Stimulated activated CD8-positive, alpha-beta memory T cell treated with anti-CD3 and anti-CD28 coated beads, Interleukin-12 subunit alpha, Interleukin-12 subunit beta, amount 100 ng/mL, for 24 hours (primary cell): Measurements from ENCODE around the gene ADAD2.

Experiments used
- DNase-seq: peaks from one replicate; pipeline ENCODE4 v3.0.0-alpha.2; 2020; ENCODE audit errors: extremely low read depth

The ADAD2 gene

GRCh38 chr16:84190731-84191388 lies at the start of gene ADAD2:
Gene ADAD2 (plus strand): TSS chr16:84191157. CDS start chr16:84191231, 74 bp downstream.
- no peak for DNase-seq

- no peak for DNase-seq
Observed at GRCh38 chr16:84143081-84143480, 47.9 kb upstream of the ADAD2 start.

- DNase-seq, result no peak
Observed at GRCh38 chr16:84143784-84144199, 47.2 kb upstream of the ADAD2 start.

- DNase-seq, result no peak
Observed at GRCh38 chr16:84144209-84144858, 46.6 kb upstream of the ADAD2 start.

- peak; percentile 83 for DNase-seq
Observed at GRCh38 chr16:84144859-84145639, 45.9 kb upstream of the ADAD2 start, which contains the start of the genes DNAAF1 and HSDL1. Gene DNAAF1 (plus strand): TSS chr16:84145308. CDS start chr16:84145441, 133 bp downstream. Gene HSDL1 (minus strand): TSS chr16:84145177. CDS start chr16:84131321, 13,856 bp downstream.

- DNase-seq, result no peak
Observed at GRCh38 chr16:84150926-84151325, 40.0 kb upstream of the ADAD2 start.

- no peak for DNase-seq
Observed at GRCh38 chr16:84153660-84154214, 37.2 kb upstream of the ADAD2 start.

- DNase-seq, result no peak
Observed at GRCh38 chr16:84155226-84155625, 35.7 kb upstream of the ADAD2 start.

GRCh38 chr16:84155771-84156170 lies 35.2 kb upstream of the ADAD2 start:
- DNase-seq, result no peak

- DNase-seq, result no peak
Observed at GRCh38 chr16:84156342-84156784, 34.6 kb upstream of the ADAD2 start.

GRCh38 chr16:84159007-84159406 lies 31.9 kb upstream of the ADAD2 start:
- no peak for DNase-seq

- DNase-seq, result no peak
Observed at GRCh38 chr16:84159800-84160199, 31.2 kb upstream of the ADAD2 start.

GRCh38 chr16:84161037-84161436 lies 29.9 kb upstream of the ADAD2 start:
- no peak for DNase-seq

- no peak for DNase-seq
Observed at GRCh38 chr16:84161801-84162200, 29.2 kb upstream of the ADAD2 start.

GRCh38 chr16:84165746-84166145 lies 25.2 kb upstream of the ADAD2 start:
- no peak for DNase-seq

GRCh38 chr16:84166796-84167695 lies 23.9 kb upstream of the ADAD2 start:
- no peak for DNase-seq

- no peak for DNase-seq
Observed at GRCh38 chr16:84169765-84170310, 21.1 kb upstream of the ADAD2 start.

GRCh38 chr16:84174396-84174795 lies 16.6 kb upstream of the ADAD2 start:
- no peak for DNase-seq

GRCh38 chr16:84175350-84176081 lies 15.4 kb upstream of the ADAD2 start:
- no peak for DNase-seq
